ENCODE measurements around the gene KLF17.

The KLF17 gene, protein sequence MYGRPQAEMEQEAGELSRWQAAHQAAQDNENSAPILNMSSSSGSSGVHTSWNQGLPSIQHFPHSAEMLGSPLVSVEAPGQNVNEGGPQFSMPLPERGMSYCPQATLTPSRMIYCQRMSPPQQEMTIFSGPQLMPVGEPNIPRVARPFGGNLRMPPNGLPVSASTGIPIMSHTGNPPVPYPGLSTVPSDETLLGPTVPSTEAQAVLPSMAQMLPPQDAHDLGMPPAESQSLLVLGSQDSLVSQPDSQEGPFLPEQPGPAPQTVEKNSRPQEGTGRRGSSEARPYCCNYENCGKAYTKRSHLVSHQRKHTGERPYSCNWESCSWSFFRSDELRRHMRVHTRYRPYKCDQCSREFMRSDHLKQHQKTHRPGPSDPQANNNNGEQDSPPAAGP

DNA sequence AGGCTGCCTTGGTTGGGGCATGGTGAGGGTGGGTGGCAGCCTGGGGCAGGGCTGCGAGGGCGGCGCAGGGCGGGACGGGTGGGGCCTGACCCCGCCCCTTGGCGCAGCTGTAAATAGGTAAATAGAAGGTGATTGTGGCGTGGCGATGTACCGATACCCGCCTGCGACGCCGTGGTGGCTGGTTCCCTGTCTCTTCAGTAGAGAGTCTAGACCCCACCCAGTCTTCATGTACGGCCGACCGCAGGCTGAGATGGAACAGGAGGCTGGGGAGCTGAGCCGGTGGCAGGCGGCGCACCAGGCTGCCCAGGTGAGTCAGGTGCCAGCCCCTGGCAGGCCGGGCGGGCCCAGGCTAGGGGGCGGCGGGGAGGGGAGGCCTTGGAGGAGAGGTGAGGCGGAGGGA is at the start of gene KLF17:
Gene KLF17 (plus strand): TSS at position 140 of the 400 bp plus-strand sequence. CDS start 87 bp downstream, at position 227.
- H3K4me1 ChIP-seq (ENCODE audit: control insufficient read depth, insufficient read depth, low read length), result no peaks in the 10 kb centered on the region
- no peak within 1 kb of the TSS for H3K4me3 ChIP-seq (ENCODE audit: low read length in 2 of 2)
- no peak within 1 kb of the TSS for H3K27ac ChIP-seq (ENCODE audit: low read length)
- no peak within 1 kb of the TSS for H3K9ac ChIP-seq (ENCODE audit: low read length in 2 of 2)
- no peaks in the 10 kb centered on the region for H3K36me3 ChIP-seq (ENCODE audit: control insufficient read depth in 2 of 2, insufficient read depth in 2 of 2, low read length in 2 of 2)
- no peaks in the 10 kb centered on the region for H3K9me3 ChIP-seq (ENCODE audit: control insufficient read depth in 2 of 2, low read length in 2 of 2)
- no peaks in the 10 kb centered on the region for H3K27me3 ChIP-seq (ENCODE audit: control insufficient read depth in 1 of 2, insufficient read depth in 2 of 2, low read length in 2 of 2)

GRCh38 chr1:44071461-44071860 is 47.2 kb upstream of the KLF17 start:
- Histone ChIP-seq H3K36me3 (ENCODE audit: control insufficient read depth in 2 of 2, insufficient read depth in 2 of 2, low read length in 2 of 2) (no peaks in the 10 kb centered on the region), H3K4me3 (ENCODE audit: low read length in 2 of 2) (no peak overlapping the region), H3K4me1 (ENCODE audit: control insufficient read depth, insufficient read depth, low read length) (peaks cover 7% of the 10 kb centered on the region), H3K9me3 (ENCODE audit: control insufficient read depth in 2 of 2, low read length in 2 of 2) (no peaks in the 10 kb centered on the region), H3K27me3 (ENCODE audit: control insufficient read depth in 1 of 2, insufficient read depth in 2 of 2, low read length in 2 of 2) (no peaks in the 10 kb centered on the region), H3K9ac (ENCODE audit: low read length in 2 of 2) (no peak overlapping the region), H3K27ac (ENCODE audit: low read length) (no peak overlapping the region)

DNA sequence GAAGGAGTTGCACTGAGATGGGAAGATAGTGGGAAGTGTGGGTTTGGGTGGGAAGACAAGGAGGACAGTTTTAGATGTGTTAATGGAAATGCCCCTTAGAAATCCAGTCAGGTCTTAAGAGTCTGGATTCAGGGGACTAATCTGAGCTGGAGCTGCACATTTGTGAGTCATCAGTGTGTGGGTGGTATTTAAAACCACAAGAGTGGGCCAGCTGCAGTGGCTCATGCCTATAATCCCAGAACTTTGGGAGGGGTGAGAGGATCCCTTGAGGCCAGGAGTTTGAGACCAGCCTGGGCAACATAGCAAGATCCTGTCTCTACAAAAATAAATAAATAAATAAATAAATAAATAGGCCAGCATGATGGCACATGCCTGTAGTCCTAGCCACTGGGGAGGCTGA is 46.4 kb upstream of the KLF17 start:
- no peak overlapping the region for H3K9ac ChIP-seq (ENCODE audit: low read length in 2 of 2)
- peaks cover 7% of the 10 kb centered on the region for H3K4me1 ChIP-seq (ENCODE audit: control insufficient read depth, insufficient read depth, low read length)
- no peak overlapping the region for H3K4me3 ChIP-seq (ENCODE audit: low read length in 2 of 2)
- no peaks in the 10 kb centered on the region for H3K36me3 ChIP-seq (ENCODE audit: control insufficient read depth in 2 of 2, insufficient read depth in 2 of 2, low read length in 2 of 2)
- H3K27ac ChIP-seq (ENCODE audit: low read length), result no peak overlapping the region
- no peaks in the 10 kb centered on the region for H3K27me3 ChIP-seq (ENCODE audit: control insufficient read depth in 1 of 2, insufficient read depth in 2 of 2, low read length in 2 of 2)
- no peaks in the 10 kb centered on the region for H3K9me3 ChIP-seq (ENCODE audit: control insufficient read depth in 2 of 2, low read length in 2 of 2)

DNA sequence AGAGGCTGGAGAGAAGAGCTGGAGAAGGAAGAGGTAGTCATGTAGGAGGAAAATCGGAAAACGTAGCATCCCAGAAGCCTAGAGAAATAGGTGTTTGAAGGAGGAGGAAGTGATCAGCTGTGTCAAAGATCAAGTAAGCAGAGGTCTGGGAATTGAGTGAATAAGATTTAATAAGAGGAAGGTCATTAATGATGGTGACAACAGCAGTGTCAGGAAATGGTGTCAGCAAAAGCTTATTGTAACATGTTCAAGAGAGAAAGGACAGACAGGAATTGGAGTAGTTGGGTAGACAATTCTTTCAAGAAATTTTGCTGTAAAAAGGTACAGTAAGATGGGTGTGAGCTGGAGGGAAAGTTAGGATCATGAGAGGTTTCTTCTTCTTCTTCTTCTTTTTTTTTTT is 45.8 kb upstream of the KLF17 start:
- H3K4me3 ChIP-seq (ENCODE audit: low read length in 2 of 2), result no peak overlapping the region
- no peaks in the 10 kb centered on the region for H3K27me3 ChIP-seq (ENCODE audit: control insufficient read depth in 1 of 2, insufficient read depth in 2 of 2, low read length in 2 of 2)
- peaks cover 7% of the 10 kb centered on the region for H3K4me1 ChIP-seq (ENCODE audit: control insufficient read depth, insufficient read depth, low read length)
- no peak overlapping the region for H3K27ac ChIP-seq (ENCODE audit: low read length)
- H3K9me3 ChIP-seq (ENCODE audit: control insufficient read depth in 2 of 2, low read length in 2 of 2), result no peaks in the 10 kb centered on the region
- no peaks in the 10 kb centered on the region for H3K36me3 ChIP-seq (ENCODE audit: control insufficient read depth in 2 of 2, insufficient read depth in 2 of 2, low read length in 2 of 2)
- H3K9ac ChIP-seq (ENCODE audit: low read length in 2 of 2), result no peak overlapping the region

GRCh38 chr1:44073528-44073927 is 45.1 kb upstream of the KLF17 start:
- Histone ChIP-seq H3K4me3 (ENCODE audit: low read length in 2 of 2) (no peak overlapping the region), H3K4me1 (ENCODE audit: control insufficient read depth, insufficient read depth, low read length) (peaks cover 7% of the 10 kb centered on the region), H3K36me3 (ENCODE audit: control insufficient read depth in 2 of 2, insufficient read depth in 2 of 2, low read length in 2 of 2) (no peaks in the 10 kb centered on the region), H3K27me3 (ENCODE audit: control insufficient read depth in 1 of 2, insufficient read depth in 2 of 2, low read length in 2 of 2) (no peaks in the 10 kb centered on the region), H3K9ac (ENCODE audit: low read length in 2 of 2) (no peak overlapping the region), H3K27ac (ENCODE audit: low read length) (no peak overlapping the region), H3K9me3 (ENCODE audit: control insufficient read depth in 2 of 2, low read length in 2 of 2) (no peaks in the 10 kb centered on the region)

- H3K36me3 ChIP-seq (ENCODE audit: control insufficient read depth in 2 of 2, insufficient read depth in 2 of 2, low read length in 2 of 2), result no peaks in the 10 kb centered on the region
- H3K27me3 ChIP-seq (ENCODE audit: control insufficient read depth in 1 of 2, insufficient read depth in 2 of 2, low read length in 2 of 2), result no peaks in the 10 kb centered on the region
- no peaks in the 10 kb centered on the region for H3K9me3 ChIP-seq (ENCODE audit: control insufficient read depth in 2 of 2, low read length in 2 of 2)
- H3K4me1 ChIP-seq (ENCODE audit: control insufficient read depth, insufficient read depth, low read length), result peaks cover 7% of the 10 kb centered on the region
- no peak overlapping the region for H3K4me3 ChIP-seq (ENCODE audit: low read length in 2 of 2)
- H3K9ac ChIP-seq (ENCODE audit: low read length in 2 of 2), result no peak overlapping the region
- H3K27ac ChIP-seq (ENCODE audit: low read length), result no peak overlapping the region
These were observed 44.2 kb upstream of the KLF17 start for GRCh38 chr1:44074415-44074814.

GRCh38 chr1:44076066-44076465 is 42.6 kb upstream of the KLF17 start:
- no peaks in the 10 kb centered on the region for H3K9me3 ChIP-seq (ENCODE audit: control insufficient read depth in 2 of 2, low read length in 2 of 2)
- no peak overlapping the region for H3K4me3 ChIP-seq (ENCODE audit: low read length in 2 of 2)
- no peak overlapping the region for H3K9ac ChIP-seq (ENCODE audit: low read length in 2 of 2)
- H3K27ac ChIP-seq (ENCODE audit: low read length), result no peak overlapping the region
- H3K4me1 ChIP-seq (ENCODE audit: control insufficient read depth, insufficient read depth, low read length), result peaks cover 7% of the 10 kb centered on the region
- H3K27me3 ChIP-seq (ENCODE audit: control insufficient read depth in 1 of 2, insufficient read depth in 2 of 2, low read length in 2 of 2), result no peaks in the 10 kb centered on the region
- no peaks in the 10 kb centered on the region for H3K36me3 ChIP-seq (ENCODE audit: control insufficient read depth in 2 of 2, insufficient read depth in 2 of 2, low read length in 2 of 2)

- H3K27me3 ChIP-seq (ENCODE audit: control insufficient read depth in 1 of 2, insufficient read depth in 2 of 2, low read length in 2 of 2), result no peaks in the 10 kb centered on the region
- H3K9me3 ChIP-seq (ENCODE audit: control insufficient read depth in 2 of 2, low read length in 2 of 2), result no peaks in the 10 kb centered on the region
- no peaks in the 10 kb centered on the region for H3K36me3 ChIP-seq (ENCODE audit: control insufficient read depth in 2 of 2, insufficient read depth in 2 of 2, low read length in 2 of 2)
- no peak overlapping the region for H3K9ac ChIP-seq (ENCODE audit: low read length in 2 of 2)
- H3K4me1 ChIP-seq (ENCODE audit: control insufficient read depth, insufficient read depth, low read length), result peaks cover 7% of the 10 kb centered on the region
- H3K27ac ChIP-seq (ENCODE audit: low read length), result no peak overlapping the region
- no peak overlapping the region for H3K4me3 ChIP-seq (ENCODE audit: low read length in 2 of 2)
These were observed 41.2 kb upstream of the KLF17 start for GRCh38 chr1:44077421-44077820.

DNA sequence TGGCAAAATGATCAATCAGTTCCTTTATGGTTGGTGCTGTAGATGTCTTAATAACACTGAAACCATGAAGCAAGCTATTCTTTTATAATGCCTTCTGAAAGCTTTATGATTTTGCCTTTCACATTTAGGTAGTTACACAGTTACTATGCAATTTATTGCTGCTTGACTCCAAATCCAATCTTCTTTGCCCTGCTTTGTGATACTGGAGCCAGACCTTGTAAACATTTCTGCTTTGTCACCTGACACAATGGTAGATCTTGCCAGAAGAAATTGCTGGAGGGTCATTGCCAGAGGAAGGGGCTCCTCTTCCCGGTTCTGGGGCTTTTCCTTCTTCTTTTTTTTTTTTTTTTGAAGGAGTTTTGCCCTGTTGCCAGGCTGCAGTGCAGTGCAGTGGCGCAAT is 40.5 kb upstream of the KLF17 start:
- no peaks in the 10 kb centered on the region for H3K27me3 ChIP-seq (ENCODE audit: control insufficient read depth in 1 of 2, insufficient read depth in 2 of 2, low read length in 2 of 2)
- H3K4me3 ChIP-seq (ENCODE audit: low read length in 2 of 2), result no peak overlapping the region
- H3K36me3 ChIP-seq (ENCODE audit: control insufficient read depth in 2 of 2, insufficient read depth in 2 of 2, low read length in 2 of 2), result no peaks in the 10 kb centered on the region

GRCh38 chr1:44079566-44079965 is 39.1 kb upstream of the KLF17 start:
- Histone ChIP-seq H3K27me3 (ENCODE audit: control insufficient read depth in 1 of 2, insufficient read depth in 2 of 2, low read length in 2 of 2) (no peaks in the 10 kb centered on the region), H3K9me3 (ENCODE audit: control insufficient read depth in 2 of 2, low read length in 2 of 2) (no peaks in the 10 kb centered on the region), H3K4me3 (ENCODE audit: low read length in 2 of 2) (no peak overlapping the region), H3K27ac (ENCODE audit: low read length) (no peak overlapping the region), H3K9ac (ENCODE audit: low read length in 2 of 2) (no peak overlapping the region), H3K36me3 (ENCODE audit: control insufficient read depth in 2 of 2, insufficient read depth in 2 of 2, low read length in 2 of 2) (no peaks in the 10 kb centered on the region), H3K4me1 (ENCODE audit: control insufficient read depth, insufficient read depth, low read length) (peaks cover 3% of the 10 kb centered on the region)

More for the DNA sequence above, 40.5 kb upstream of the KLF17 start:
- H3K9ac ChIP-seq (ENCODE audit: low read length in 2 of 2), result no peak overlapping the region
- no peaks in the 10 kb centered on the region for H3K9me3 ChIP-seq (ENCODE audit: control insufficient read depth in 2 of 2, low read length in 2 of 2)
- peaks cover 7% of the 10 kb centered on the region for H3K4me1 ChIP-seq (ENCODE audit: control insufficient read depth, insufficient read depth, low read length)
- no peak overlapping the region for H3K27ac ChIP-seq (ENCODE audit: low read length)

GRCh38 chr1:44084998-44085675 is 33.5 kb upstream of the KLF17 start:
- Histone ChIP-seq H3K4me3 (ENCODE audit: low read length in 2 of 2) (no peak overlapping the region), H3K27ac (ENCODE audit: low read length) (no peak overlapping the region), H3K9me3 (ENCODE audit: control insufficient read depth in 2 of 2, low read length in 2 of 2) (no peaks in the 10 kb centered on the region), H3K27me3 (ENCODE audit: control insufficient read depth in 1 of 2, insufficient read depth in 2 of 2, low read length in 2 of 2) (no peaks in the 10 kb centered on the region), H3K4me1 (ENCODE audit: control insufficient read depth, insufficient read depth, low read length) (no peaks in the 10 kb centered on the region), H3K36me3 (ENCODE audit: control insufficient read depth in 2 of 2, insufficient read depth in 2 of 2, low read length in 2 of 2) (no peaks in the 10 kb centered on the region), H3K9ac (ENCODE audit: low read length in 2 of 2) (no peak overlapping the region)

All from stomach smooth muscle (tissue), 2 donors.